ENCODE data around the gene HNRNPUL1. TPM values are rescaled to one million over a fixed set of nuclear protein-coding genes. Genes with fewer than 3 reads are reported as not detected.

Gene HNRNPUL1
- total RNA-seq, 1 experiment from 2014 or later, result 315 TPM

DNA sequence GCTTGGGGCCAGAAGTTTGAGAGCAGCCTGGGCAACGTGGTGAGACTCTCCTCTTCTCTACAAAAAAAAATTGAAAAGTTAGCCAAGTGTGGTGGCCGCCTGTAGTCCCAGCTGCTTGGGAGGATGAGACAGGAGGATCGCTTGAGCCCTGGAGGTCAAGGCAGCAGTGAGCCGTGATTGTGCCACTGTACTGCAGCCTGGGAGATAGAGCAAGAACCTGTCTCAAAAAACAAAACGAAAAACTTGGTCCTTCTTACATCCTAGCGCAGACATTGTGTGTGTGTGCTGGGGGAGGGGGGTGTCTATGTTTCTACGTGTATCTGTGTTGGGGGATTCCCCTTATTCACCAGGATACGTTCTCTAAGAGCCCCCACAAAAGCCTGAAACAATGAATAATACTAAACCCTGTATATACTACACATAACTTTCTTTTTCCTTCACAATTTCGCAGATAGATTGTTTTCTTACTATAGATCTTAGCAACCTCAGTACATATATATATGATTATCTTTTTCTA is 37.2 kb upstream of the HNRNPUL1 start:
- Histone ChIP-seq H4K8ac (replicated peaks; ENCODE audit: insufficient read length, low read depth, low read length) (no peak overlapping the region), H4K5ac (ENCODE audit: insufficient read length, low read depth, low read length) (no peak overlapping the region), H3K27me3 (ENCODE audit: insufficient read depth, low read length) (no peaks in the 10 kb centered on the region), H3K14ac (ENCODE audit: insufficient read depth, low read length) (no peak overlapping the region), H2BK120ac (ENCODE audit: low read depth, low read length, poor library complexity, severe bottlenecking) (no peak overlapping the region), H3T11ph (ENCODE audit: low read length) (no peak overlapping the region), H3K79me2 (ENCODE audit: insufficient read depth, low read length) (no peaks in the 10 kb centered on the region; the same call in 1 of the 2 replicates), H3K9me3 (ENCODE audit: control insufficient read depth, low read depth, low read length) (no peaks in the 10 kb centered on the region), H3K9ac (ENCODE audit: extremely low read depth, insufficient read length, low read length) (no peak overlapping the region), H3K18ac (ENCODE audit: insufficient read length, low read depth, low read length) (no peak overlapping the region), H3K79me1 (ENCODE audit: insufficient read depth, low read depth, low read length, poor library complexity, severe bottlenecking) (no peaks in the 10 kb centered on the region), H2BK20ac (ENCODE audit: low read depth, low read length, poor library complexity, severe bottlenecking) (no peak overlapping the region), H2AFZ (ENCODE audit: low read length) (no peak overlapping the region), H3K4me1 (ENCODE audit: insufficient read depth, low read length) (peaks cover 5% of the 10 kb centered on the region; the same call in 1 of the 2 replicates), H3K56ac (ENCODE audit: insufficient read length, low read depth, low read length) (no peak overlapping the region), H4K20me1 (ENCODE audit: control insufficient read depth, insufficient read depth, insufficient read length) (no peaks in the 10 kb centered on the region), H2BK5ac (ENCODE audit: insufficient read length, low read length) (no peak overlapping the region), H3K23ac (ENCODE audit: insufficient read length, low read depth, low read length) (no peak overlapping the region), H3K23me2 (ENCODE audit: insufficient read length, low read depth, low read length, poor library complexity, severe bottlenecking) (peaks cover 3% of the 10 kb centered on the region), H3K4ac (ENCODE audit: low read depth, low read length) (no peak overlapping the region), H2BK15ac (ENCODE audit: low read depth, low read length) (no peak overlapping the region), H4K91ac (ENCODE audit: insufficient read length, low read depth, low read length) (no peak overlapping the region), H3K27ac (ENCODE audit: insufficient read length, low read depth, low read length) (no peak overlapping the region), H2BK12ac (ENCODE audit: insufficient read length, low read depth, low read length) (no peak overlapping the region), H2AK5ac (ENCODE audit: insufficient read length, low read length) (no peak overlapping the region), H3K4me2 (ENCODE audit: insufficient read depth, insufficient read length, low read length) (peak overlapping the region; percentile 56)
- Mint-ChIP-seq H3K36me3 (ENCODE audit: insufficient read depth in 1 of 3, low read depth in 3 of 3) (peaks cover 7 to 18% (median 14%) of the 10 kb centered on the region in 3 experiments), H3K4me1 (peaks cover 36 to 41% of the 10 kb centered on the region in 2 experiments), H3K27me3 (ENCODE audit: low read depth) (peaks cover 2% of the 10 kb centered on the region; the same call in 1 of the 2 replicates), H3K4me3 (peak overlapping the region; percentile 60 to 81), H3K27ac (peak overlapping the region in 1 of 3 experiments; percentile 20; a peak in 1 of 7 replicates), H3K9me3 (no peaks in the 10 kb centered on the region; a peak in 2 of 5 replicates)
- TF ChIP-seq, protein P1, sequence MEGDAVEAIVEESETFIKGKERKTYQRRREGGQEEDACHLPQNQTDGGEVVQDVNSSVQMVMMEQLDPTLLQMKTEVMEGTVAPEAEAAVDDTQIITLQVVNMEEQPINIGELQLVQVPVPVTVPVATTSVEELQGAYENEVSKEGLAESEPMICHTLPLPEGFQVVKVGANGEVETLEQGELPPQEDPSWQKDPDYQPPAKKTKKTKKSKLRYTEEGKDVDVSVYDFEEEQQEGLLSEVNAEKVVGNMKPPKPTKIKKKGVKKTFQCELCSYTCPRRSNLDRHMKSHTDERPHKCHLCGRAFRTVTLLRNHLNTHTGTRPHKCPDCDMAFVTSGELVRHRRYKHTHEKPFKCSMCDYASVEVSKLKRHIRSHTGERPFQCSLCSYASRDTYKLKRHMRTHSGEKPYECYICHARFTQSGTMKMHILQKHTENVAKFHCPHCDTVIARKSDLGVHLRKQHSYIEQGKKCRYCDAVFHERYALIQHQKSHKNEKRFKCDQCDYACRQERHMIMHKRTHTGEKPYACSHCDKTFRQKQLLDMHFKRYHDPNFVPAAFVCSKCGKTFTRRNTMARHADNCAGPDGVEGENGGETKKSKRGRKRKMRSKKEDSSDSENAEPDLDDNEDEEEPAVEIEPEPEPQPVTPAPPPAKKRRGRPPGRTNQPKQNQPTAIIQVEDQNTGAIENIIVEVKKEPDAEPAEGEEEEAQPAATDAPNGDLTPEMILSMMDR (conservative IDR thresholded peaks at IDR 0.05), result no peak
- WGBS (ENCODE audit: extremely low coverage, insufficient read length, low lambda C conversion rate), result no CpG with 5 or more reads among the region's 9 CpGs
- DNase-seq, result no peak

All from H9 (cell line).